Measurements from ENCODE around the gene IQCH. TPM values are rescaled to one million over a fixed set of nuclear protein-coding genes. Genes with fewer than 3 reads are reported as not detected.
"Not testable (repeated sequence)": the region's sequence is repeated elsewhere in the genome, so short reads cannot be mapped to it uniquely, and the experiment has no call there.

The IQCH gene
- total RNA-seq, 2 experiments from 2014 or later = 0.98 to 1.9 TPM

DNA sequence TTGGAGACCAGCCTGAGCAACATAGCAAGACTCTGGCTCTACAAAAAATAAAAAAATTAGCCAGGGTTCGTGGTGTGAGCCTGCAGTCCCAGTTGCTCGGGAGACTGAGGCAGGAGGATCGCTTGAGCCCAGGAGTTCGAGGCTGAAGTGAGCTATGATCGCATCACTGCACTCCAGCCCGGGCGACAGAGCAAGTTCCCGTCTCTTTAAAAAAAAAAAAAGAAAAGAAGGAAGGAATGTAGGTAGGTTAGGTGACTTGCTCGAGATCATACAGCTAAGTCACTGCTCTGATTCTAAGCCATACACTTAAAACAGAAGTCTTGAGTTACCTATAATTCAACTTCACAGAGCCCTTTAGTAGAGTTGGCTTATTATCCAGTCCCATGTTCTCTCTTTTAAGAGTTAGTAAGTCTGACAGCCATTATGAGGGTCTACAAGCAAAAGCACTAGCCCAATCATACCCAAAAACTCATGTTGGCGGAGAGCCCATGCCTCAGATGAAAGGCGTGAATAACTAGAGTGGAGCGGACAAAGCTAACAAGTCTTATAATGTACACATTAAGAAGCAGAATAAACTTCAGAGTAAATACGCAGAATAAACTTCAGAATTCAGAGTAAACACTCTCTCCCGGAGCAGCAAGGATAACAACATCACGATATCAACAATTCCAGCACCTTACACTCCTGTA is 893 bp upstream of the IQCH start:
- no peak for DNase-seq
- CTCF ChIA-PET = interaction anchor here (0.7 to 1.5 kb wide), 2 partner anchors 157 to 350 kb away, joined by 3 read pairs; no protein-coding TSS in a partner anchor
- Mint-ChIP-seq H3K4me3 (peak overlapping the region; percentile 89), H3K9me3 (ENCODE audit: low read depth) (no peaks in the 10 kb centered on the region), H3K27ac (peak overlapping the region; percentile 96), H3K4me1 (peaks cover 39% of the 10 kb centered on the region), H3K27me3 (peaks cover 4% of the 10 kb centered on the region), H3K36me3 (peaks cover 16% of the 10 kb centered on the region)
- ATAC-seq = no peak

DNA sequence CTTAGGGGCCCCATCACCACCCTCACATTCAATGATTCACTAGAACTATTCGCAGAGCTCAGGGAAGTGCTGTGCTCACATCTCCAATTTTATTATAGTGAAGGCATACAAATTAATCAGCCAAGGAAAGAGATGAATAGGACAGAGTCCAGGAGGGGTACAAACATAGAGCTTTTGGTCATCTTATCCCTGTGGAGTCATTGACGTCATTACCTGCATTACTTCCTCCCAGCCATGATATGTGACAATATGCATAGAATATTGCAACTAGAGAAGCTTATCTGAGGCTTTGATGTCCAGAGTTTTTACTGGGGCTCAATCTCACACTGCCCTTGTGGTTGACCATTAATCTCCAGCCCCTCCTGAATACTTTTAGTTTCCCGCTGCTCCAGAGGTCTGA is 1.5 kb downstream of the IQCH start:
- H3K36me3 Mint-ChIP-seq = peaks cover 9% of the 10 kb centered on the region
- CTCF ChIA-PET = interaction anchor here (0.6 to 1.0 kb wide), 2 partner anchors 102 to 310 kb away, joined by 3 read pairs; no protein-coding TSS in a partner anchor
- no peak overlapping the region for H3K27ac Mint-ChIP-seq
- H3K27me3 Mint-ChIP-seq = peaks cover 4% of the 10 kb centered on the region
- peak overlapping the region; percentile 89 for H3K4me3 Mint-ChIP-seq
- peaks cover 34% of the 10 kb centered on the region for H3K4me1 Mint-ChIP-seq
- ATAC-seq (no peak), DNase-seq (no peak)
- no peaks in the 10 kb centered on the region for H3K9me3 Mint-ChIP-seq (ENCODE audit: low read depth)

- not testable (repeated sequence) for H3K27ac Mint-ChIP-seq; H3K4me3 Mint-ChIP-seq; ATAC-seq; H3K36me3 Mint-ChIP-seq; DNase-seq; H3K9me3 Mint-ChIP-seq (ENCODE audit: low read depth); H3K27me3 Mint-ChIP-seq
- CTCF ChIA-PET = interaction anchor here (0.8 kb wide), 1 partner anchor 201 kb away, joined by 3 read pairs; no protein-coding TSS in a partner anchor
- peaks cover 15% of the 10 kb centered on the region for H3K4me1 Mint-ChIP-seq
Observed at GRCh38 chr15:67258412-67258811, 3.8 kb downstream of the IQCH start.

DNA sequence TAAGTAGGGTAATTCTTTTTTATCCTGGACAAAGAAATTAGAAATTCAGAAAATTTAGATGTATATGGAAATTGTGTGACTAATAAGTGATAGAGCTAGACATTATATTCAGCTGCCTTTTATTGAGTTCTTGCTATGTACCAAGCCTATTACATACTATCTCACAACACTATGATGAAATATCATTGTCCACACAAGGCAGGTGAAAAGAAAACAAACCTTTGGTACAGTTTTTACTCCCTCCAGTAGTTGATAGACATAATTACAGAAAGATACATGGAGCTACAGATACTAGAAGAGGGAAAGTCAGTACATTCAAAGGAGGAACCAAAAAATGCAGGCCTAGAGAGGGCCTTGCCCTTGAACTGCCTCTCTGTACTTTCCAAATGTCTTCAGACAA is 4.8 kb downstream of the IQCH start:
- CTCF ChIA-PET = no interaction called here
- H3K27me3 Mint-ChIP-seq = peaks cover 9% of the 10 kb centered on the region
- no peak for ATAC-seq
- no peak for DNase-seq
- peaks cover 2% of the 10 kb centered on the region for H3K36me3 Mint-ChIP-seq
- peaks cover 11% of the 10 kb centered on the region for H3K4me1 Mint-ChIP-seq
- H3K27ac Mint-ChIP-seq = no peak overlapping the region
- no peaks in the 10 kb centered on the region for H3K9me3 Mint-ChIP-seq (ENCODE audit: low read depth)
- H3K4me3 Mint-ChIP-seq = no peak overlapping the region

GRCh38 chr15:67259806-67260205 is 5.2 kb downstream of the IQCH start:
- CTCF ChIA-PET = no interaction called here
- Mint-ChIP-seq H3K36me3 (peaks cover 2% of the 10 kb centered on the region), H3K9me3 (ENCODE audit: low read depth) (no peaks in the 10 kb centered on the region), H3K27me3 (peaks cover 9% of the 10 kb centered on the region), H3K4me3 (no peak overlapping the region), H3K27ac (no peak overlapping the region), H3K4me1 (peaks cover 10% of the 10 kb centered on the region)
- no peak for DNase-seq
- ATAC-seq = no peak

- H3K27me3 Mint-ChIP-seq = peaks cover 28% of the 10 kb centered on the region
- no peak overlapping the region for H3K27ac Mint-ChIP-seq
- no peak for ATAC-seq
- no peak overlapping the region for H3K4me3 Mint-ChIP-seq
- H3K36me3 Mint-ChIP-seq = peaks cover 7% of the 10 kb centered on the region
- CTCF ChIA-PET = no interaction called here
- no peak for DNase-seq
- no peaks in the 10 kb centered on the region for H3K9me3 Mint-ChIP-seq (ENCODE audit: low read depth)
- peaks cover 8% of the 10 kb centered on the region for H3K4me1 Mint-ChIP-seq
Observed at GRCh38 chr15:67266870-67267269, 12.3 kb downstream of the IQCH start.

- Mint-ChIP-seq H3K36me3 (peaks cover 5% of the 10 kb centered on the region), H3K27ac (no peak overlapping the region), H3K9me3 (ENCODE audit: low read depth) (peaks cover 2% of the 10 kb centered on the region), H3K27me3 (peaks cover 24% of the 10 kb centered on the region), H3K4me1 (peaks cover 8% of the 10 kb centered on the region), H3K4me3 (no peak overlapping the region)
- no peak for ATAC-seq
- CTCF ChIA-PET = interaction anchor here (0.6 kb wide), 1 partner anchor 25 kb away, joined by 3 read pairs; no protein-coding TSS in a partner anchor
- DNase-seq = no peak
Observed at GRCh38 chr15:67267440-67267839, 12.9 kb downstream of the IQCH start.

DNA sequence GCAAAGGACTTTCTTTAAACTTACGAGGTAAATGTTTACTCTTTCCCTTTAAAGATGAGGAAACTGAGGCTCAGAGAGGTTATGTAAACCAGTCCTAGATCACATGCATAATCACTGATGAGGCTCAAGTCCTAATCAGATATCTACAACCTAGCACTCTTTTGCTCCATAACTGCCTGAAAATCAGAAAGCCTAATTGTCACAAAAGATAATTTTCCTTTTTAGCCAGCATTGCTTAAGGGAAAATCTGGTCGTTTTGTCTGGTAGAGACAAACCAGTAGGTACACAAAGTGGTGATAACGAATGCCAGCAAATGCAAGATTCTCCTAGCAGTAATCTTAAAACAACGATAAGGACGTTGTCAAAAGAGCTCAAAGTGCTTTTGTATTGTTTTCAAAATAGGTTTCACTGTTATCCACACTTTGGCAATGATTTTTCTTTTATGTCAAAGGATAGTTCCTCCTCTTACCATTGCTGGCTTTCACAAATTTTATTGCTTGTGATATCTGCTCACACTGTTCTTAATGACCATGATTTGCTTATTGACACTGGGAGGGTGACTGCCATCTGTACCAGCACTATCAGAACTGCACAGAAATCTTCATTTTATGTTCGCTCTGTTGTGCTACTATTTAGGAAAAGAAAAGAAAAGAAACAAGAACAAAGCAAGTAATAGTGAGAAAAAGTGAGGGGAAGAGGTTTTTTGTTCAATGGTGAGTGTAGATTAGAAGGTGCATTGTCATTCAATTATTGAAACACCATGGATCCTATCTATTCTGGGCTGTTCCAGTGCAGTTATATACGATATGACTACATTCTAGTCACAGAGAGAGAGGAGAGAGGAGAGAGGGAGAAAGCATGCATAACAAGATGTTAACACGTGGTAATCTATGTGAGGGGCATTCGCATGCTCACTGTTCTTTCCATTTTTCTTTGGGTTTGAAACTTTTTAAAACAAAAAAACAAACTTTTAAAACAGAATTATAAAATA is 13.7 kb downstream of the IQCH start:
- CTCF ChIA-PET = interaction anchor here (0.6 kb wide), 1 partner anchor 25 kb away, joined by 3 read pairs; no protein-coding TSS in a partner anchor
- Mint-ChIP-seq H3K4me1 (peaks cover 8% of the 10 kb centered on the region), H3K36me3 (peaks cover 7% of the 10 kb centered on the region), H3K27me3 (peaks cover 24% of the 10 kb centered on the region), H3K4me3 (no peak overlapping the region), H3K27ac (no peak overlapping the region), H3K9me3 (ENCODE audit: low read depth) (peaks cover 3% of the 10 kb centered on the region)
- DNase-seq (no peak), ATAC-seq (no peak)

GRCh38 chr15:67274236-67274635 is 19.6 kb downstream of the IQCH start:
- peaks cover 3% of the 10 kb centered on the region for H3K9me3 Mint-ChIP-seq (ENCODE audit: low read depth)
- H3K27me3 Mint-ChIP-seq = peaks cover 32% of the 10 kb centered on the region
- ATAC-seq (no peak), DNase-seq (no peak)
- H3K36me3 Mint-ChIP-seq = peaks cover 15% of the 10 kb centered on the region
- H3K4me3 Mint-ChIP-seq = no peak overlapping the region
- no peak overlapping the region for H3K27ac Mint-ChIP-seq
- H3K4me1 Mint-ChIP-seq = no peaks in the 10 kb centered on the region
- CTCF ChIA-PET = no interaction called here

DNA sequence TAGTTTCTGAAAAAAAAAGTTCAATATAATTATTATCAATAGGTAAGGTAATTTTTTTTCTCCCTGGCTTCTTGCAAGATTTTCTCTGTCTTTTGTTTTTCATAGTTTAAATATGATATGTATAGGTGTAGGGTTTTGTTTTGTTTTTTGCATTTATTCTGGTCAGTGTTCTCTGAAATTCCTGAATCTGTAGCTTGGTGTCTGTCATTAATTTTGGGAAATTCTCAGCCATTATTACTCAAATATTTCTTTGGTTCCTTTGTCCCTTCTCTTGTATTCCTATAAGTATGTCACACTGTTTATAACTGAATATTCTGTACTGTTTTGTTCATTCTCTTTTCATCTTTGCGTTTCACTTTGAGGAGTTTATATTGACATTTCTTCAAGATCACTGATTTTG is 22.1 kb downstream of the IQCH start:
- Mint-ChIP-seq H3K4me3 (no peak overlapping the region), H3K36me3 (peaks cover 12% of the 10 kb centered on the region), H3K27ac (no peak overlapping the region), H3K4me1 (no peaks in the 10 kb centered on the region), H3K27me3 (peaks cover 17% of the 10 kb centered on the region), H3K9me3 (ENCODE audit: low read depth) (peaks cover 3% of the 10 kb centered on the region)
- no peak for ATAC-seq
- DNase-seq = no peak
- CTCF ChIA-PET = no interaction called here

DNA sequence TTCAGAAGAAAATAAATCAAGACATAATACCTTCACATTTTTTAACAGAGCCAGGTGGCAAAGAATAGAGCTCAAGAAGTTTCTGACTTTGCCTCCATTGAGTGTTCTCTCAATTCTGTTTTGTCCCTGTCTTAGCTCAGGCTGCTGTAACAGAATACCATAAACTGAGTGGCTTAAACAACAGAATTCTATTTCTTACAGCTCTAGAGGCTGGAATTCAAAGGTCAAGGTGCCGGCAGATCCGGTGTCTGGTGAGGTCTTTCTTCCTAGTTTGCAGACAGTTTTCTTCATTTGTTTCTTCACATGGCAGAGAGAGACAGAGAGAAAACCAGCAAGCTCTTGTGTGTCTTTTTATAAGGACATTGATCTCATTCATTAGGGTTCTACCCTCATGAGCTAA is 25.6 kb downstream of the IQCH start:
- CTCF ChIA-PET = interaction anchor here (0.6 kb wide), 1 partner anchor 984 kb away, joined by 4 read pairs; no protein-coding TSS in a partner anchor
- Mint-ChIP-seq H3K9me3 (ENCODE audit: low read depth) (no peaks in the 10 kb centered on the region), H3K27ac (no peak overlapping the region)

DNA sequence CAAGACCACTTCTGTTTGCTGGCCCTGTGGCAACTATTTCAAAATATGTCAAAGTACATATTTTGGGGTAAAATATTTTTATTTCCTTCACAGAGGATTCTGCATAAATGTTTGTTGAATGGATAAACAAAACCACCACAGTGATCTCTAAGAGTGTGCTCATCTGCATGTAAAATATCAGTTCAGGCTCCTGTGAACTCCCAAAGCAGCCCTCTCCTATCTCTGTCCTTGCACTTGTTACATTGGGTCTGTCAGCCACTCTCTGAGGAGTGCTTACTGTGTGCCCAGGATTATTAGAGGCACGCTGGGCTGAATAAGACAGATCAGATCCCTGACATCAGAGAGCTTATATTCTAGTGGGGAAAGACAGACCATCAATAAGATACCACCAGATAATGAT is 27.1 kb downstream of the IQCH start:
- Mint-ChIP-seq H3K36me3 (peaks cover 2% of the 10 kb centered on the region), H3K27ac (no peak overlapping the region), H3K9me3 (ENCODE audit: low read depth) (no peaks in the 10 kb centered on the region), H3K4me1 (no peaks in the 10 kb centered on the region), H3K4me3 (no peak overlapping the region), H3K27me3 (peaks cover 18% of the 10 kb centered on the region)
- DNase-seq (no peak), ATAC-seq (no peak)
- CTCF ChIA-PET = no interaction called here

More for the DNA sequence above, 25.6 kb downstream of the IQCH start:
- DNase-seq = no peak
- Mint-ChIP-seq H3K4me1 (no peaks in the 10 kb centered on the region), H3K27me3 (peaks cover 18% of the 10 kb centered on the region), H3K4me3 (no peak overlapping the region), H3K36me3 (peaks cover 1% of the 10 kb centered on the region)
- ATAC-seq = no peak

- DNase-seq; H3K27ac Mint-ChIP-seq; H3K36me3 Mint-ChIP-seq; H3K9me3 Mint-ChIP-seq (ENCODE audit: low read depth); H3K4me3 Mint-ChIP-seq; CTCF ChIA-PET; ATAC-seq; H3K27me3 Mint-ChIP-seq; H3K4me1 Mint-ChIP-seq: not testable (repeated sequence)
Observed at GRCh38 chr15:67285625-67286024, 31.0 kb downstream of the IQCH start.
